Spleen (tissue), 11 donors: ENCODE data around the gene DYRK1A. TPM values are rescaled to one million over a fixed set of nuclear protein-coding genes. Genes with fewer than 3 reads are reported as not detected.
A peak's percentile ranks its signal among the peaks of the same experiment; 100 is the strongest.

Source experiments
- DNase-seq: peaks from one replicate; pipeline ENCODE4 v3.0.0-alpha.2; 2020
- H3K27ac ChIP-seq, 8 donors: fragments of 200-600 bp; sonication (generic) in 7 of 8; 1 replicate in 4 of 8; 2 replicates in 4 of 8; pipeline versions ENCODE4 v1.5.0 to v1.8.0; 2016 to 2021; ENCODE audit warnings: inconsistent platforms in 4 of 8, mild to moderate bottlenecking in 4 of 8, moderate library complexity in 1 of 8
- H3K27me3 ChIP-seq, 7 donors: fragments of 200-600 bp; sonication (generic) in 6 of 7; replicated peaks in 1 of 7; 1 replicate in 4 of 7; 2 replicates in 3 of 7; pipeline versions ENCODE4 v1.5.0 to v1.8.0; 2016 to 2021; ENCODE audit warnings: inconsistent platforms in 3 of 7, mild to moderate bottlenecking in 1 of 7
- H3K36me3 ChIP-seq, 6 donors: fragments of 200-600 bp; sonication (generic) in 5 of 6; 1 replicate in 4 of 6; 2 replicates in 2 of 6; pipeline versions ENCODE4 v1.5.0 to v1.8.0; 2016 to 2021; ENCODE audit warnings: inconsistent platforms in 2 of 6
- H3K4me1 ChIP-seq, 6 donors: fragments of 200-600 bp; sonication (generic) in 5 of 6; 1 replicate in 3 of 6; 2 replicates in 3 of 6; pipeline versions ENCODE4 v1.5.0 to v1.8.0; 2016 to 2021; ENCODE audit warnings: inconsistent platforms in 3 of 6
- H3K4me3 ChIP-seq, 8 donors: fragments of 200-600 bp; sonication (generic) in 7 of 8; 1 replicate in 4 of 8; 2 replicates in 4 of 8; pipeline versions ENCODE4 v1.5.0 to v1.8.0; 2016 to 2021; ENCODE audit warnings: inconsistent platforms in 4 of 8, mild to moderate bottlenecking in 4 of 8, moderate library complexity in 2 of 8
- H3K9me3 ChIP-seq, 8 donors: fragments of 200-600 bp; sonication (generic) in 7 of 8; 1 replicate in 4 of 8; 2 replicates in 4 of 8; pipeline versions ENCODE4 v1.5.0 to v1.8.0; 2016 to 2021; ENCODE audit warnings: inconsistent platforms in 4 of 8
- POLR2A ChIP-seq, 3 donors: fragments of 450-650 bp; IDR thresholded peaks; one replicate each; pipeline ENCODE4 v1.5.1; 2017; ENCODE audit warnings: antibody characterized with exemption in 3 of 3, mild to moderate bottlenecking in 1 of 3
- POLR2AphosphoS5 ChIP-seq, 3 donors: sonication (generic); formaldehyde crosslinking; IDR thresholded peaks; one replicate each; pipeline ENCODE4 v1.5.1; 2017; ENCODE audit warnings: antibody characterized with exemption in 3 of 3
- WGBS, 5 donors: extraction: QIAGEN DNeasy Blood & Tissue Kit in 3 of 5; methylation state at CpG; one replicate each; pipeline versions ENCODE4 v1.1.5 to v1.1.7; 2013 to 2018; 5-methylcytosine and 5-hydroxymethylcytosine counted together
- intact Hi-C: fragments of 100-400 bp; cut with DNase I; formaldehyde crosslinking; loops from one replicate; pipeline ENCODE4 v1.15.0; 2023; ENCODE audit warnings: low total_unique reads
- polyA plus RNA-seq, 3 donors: library from polyadenylated mRNA; stranded (reverse); fragments of 200-250 nt; gene quantifications; one replicate each; pipeline ENCODE4 v1.2.1, GENCODE V29; 2013
- total RNA-seq, 7 donors: library from RNA; depleted of rRNA in 3 of 7; stranded (reverse); fragments of >200 nt in 3 of 7; fragmentation: NEBNext Ultra II Directional in 4 of 7; extraction: Animal tissue kit (Norgen Biotek cat#: 25700) in 4 of 7; gene quantifications; one replicate each; pipeline versions ENCODE4 v1.1.0 to v1.2.1, GENCODE V29; 2016 to 2021
- TF ChIP-seq, protein P1 (sequence below), 11 experiments: fragments of 200-600 bp in 7 of 11; fragments of 450-650 bp in 4 of 11; sonication (generic) in 4 of 11; IDR thresholded peaks in 8 of 11; conservative IDR thresholded peaks in 3 of 11; 1 replicate in 7 of 11; 2 replicates in 4 of 11; pipeline versions ENCODE4 v1.4.0 to v1.8.0; 2016 to 2021; ENCODE audit warnings: antibody characterized with exemption in 11 of 11, inconsistent platforms in 4 of 11, mild to moderate bottlenecking in 1 of 11
- donor health status: healthy with polysubstance abuse.
- donor health status: DM: no; HTN: no; CAD: no; lungs with moderate emphysema.
- donor health status: DM: no; HTN: no; CAD: no.
- donor health status: Bipolar disorder and iron deficiency.
- donor health status: healthy.
- donor health status: DM: no; HTN: no; CAD: no.
- donor health status: DM: yes; HTN: yes; CAD: no.

DYRK1A gene
- total and polyA plus RNA-seq, 10 donors, result 21.9 to 115 (median 95.1) TPM

DNA sequence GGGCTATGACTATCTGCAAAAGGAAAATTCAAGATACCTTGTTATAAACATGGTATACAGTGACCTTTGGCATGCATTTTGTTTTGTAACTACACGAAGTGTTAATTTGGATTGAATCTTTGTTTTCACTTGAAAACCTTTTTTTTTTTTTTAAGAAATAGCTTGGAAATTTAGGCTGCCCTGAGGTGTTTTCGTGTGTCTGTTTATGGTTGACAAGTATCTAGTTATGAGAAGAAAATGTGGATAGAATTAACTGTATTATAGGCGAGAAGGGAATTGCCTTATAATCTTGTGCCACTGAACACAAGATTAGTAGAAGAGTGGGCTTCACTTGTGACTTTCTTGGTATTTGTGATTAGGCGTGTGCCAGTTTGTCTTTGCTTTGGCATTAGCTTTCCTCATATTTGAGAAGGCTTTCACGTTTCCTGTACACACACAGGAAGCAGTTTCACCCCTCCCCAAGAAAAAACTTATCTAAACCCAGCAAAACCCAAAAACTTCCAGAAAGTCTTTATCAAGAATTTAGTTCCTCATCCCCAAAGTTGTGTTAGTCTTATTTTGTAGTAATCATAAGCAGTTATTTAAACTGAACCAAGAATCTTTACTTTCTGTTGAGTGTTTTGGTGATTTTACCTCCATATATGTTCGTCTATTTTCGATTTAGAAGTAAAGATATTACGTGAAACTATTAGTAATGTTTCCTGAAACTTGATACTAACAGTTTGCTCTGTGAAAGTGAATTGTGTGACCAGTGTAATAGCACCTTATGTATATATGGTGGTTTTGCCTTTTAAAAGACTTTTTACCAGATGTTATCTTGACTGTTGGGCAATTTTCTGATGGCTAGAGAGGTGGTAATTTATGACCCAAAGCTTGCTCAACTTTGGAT lies 3.8 kb downstream of the DYRK1A start:
- H3K36me3 ChIP-seq, result no peaks in the 10 kb centered on the region
- peak overlapping the region in 6 of 8 donors; percentile 6 to 88 (median 10) for H3K4me3 ChIP-seq
- DNase-seq, result no peak
- H3K9me3 ChIP-seq, result no peaks in the 10 kb centered on the region
- H3K27ac ChIP-seq, result peak overlapping the region; percentile 32 to 100 (median 86)
- intact Hi-C loops, result loop anchor here (10.0 kb wide), 1 partner anchor 94 kb away; no protein-coding TSS in a partner anchor
- no peaks in the 10 kb centered on the region for H3K27me3 ChIP-seq
- TF ChIP-seq, protein P1, sequence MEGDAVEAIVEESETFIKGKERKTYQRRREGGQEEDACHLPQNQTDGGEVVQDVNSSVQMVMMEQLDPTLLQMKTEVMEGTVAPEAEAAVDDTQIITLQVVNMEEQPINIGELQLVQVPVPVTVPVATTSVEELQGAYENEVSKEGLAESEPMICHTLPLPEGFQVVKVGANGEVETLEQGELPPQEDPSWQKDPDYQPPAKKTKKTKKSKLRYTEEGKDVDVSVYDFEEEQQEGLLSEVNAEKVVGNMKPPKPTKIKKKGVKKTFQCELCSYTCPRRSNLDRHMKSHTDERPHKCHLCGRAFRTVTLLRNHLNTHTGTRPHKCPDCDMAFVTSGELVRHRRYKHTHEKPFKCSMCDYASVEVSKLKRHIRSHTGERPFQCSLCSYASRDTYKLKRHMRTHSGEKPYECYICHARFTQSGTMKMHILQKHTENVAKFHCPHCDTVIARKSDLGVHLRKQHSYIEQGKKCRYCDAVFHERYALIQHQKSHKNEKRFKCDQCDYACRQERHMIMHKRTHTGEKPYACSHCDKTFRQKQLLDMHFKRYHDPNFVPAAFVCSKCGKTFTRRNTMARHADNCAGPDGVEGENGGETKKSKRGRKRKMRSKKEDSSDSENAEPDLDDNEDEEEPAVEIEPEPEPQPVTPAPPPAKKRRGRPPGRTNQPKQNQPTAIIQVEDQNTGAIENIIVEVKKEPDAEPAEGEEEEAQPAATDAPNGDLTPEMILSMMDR (IDR thresholded peaks at IDR 0.05 in 8 of 11, conservative IDR thresholded peaks at IDR 0.05 in 3 of 11), result no peak
- TF ChIP-seq POLR2AphosphoS5 (IDR thresholded peaks at IDR 0.05) (no peak), POLR2A (IDR thresholded peaks at IDR 0.05) (no peak)
- peaks cover 51 to 77% (median 72%) of the 10 kb centered on the region in 6 donors for H3K4me1 ChIP-seq
- WGBS, 5 donors, result 6 to 9% (median 9%) methylated on average over 8 of the region's 8 CpGs

DNA sequence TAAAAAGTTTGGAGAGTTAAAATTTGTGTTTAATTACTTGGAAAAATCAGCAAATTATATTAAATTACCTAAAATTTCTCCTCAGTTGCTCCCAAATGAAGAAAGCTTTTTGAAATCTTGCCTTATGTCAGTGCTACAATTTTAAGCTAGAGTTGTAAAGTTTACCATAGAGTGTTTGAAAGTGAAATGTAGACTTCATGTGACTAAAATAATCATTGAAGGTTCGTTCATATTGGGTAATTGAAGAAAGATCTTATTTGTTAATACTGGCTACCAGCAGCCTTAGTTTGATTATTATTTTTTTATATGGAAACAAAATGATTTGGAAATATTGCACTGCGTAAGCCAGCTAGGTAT lies 4.4 kb downstream of the DYRK1A start:
- 54 to 62% (median 55%) methylated on average over 2 of the region's 2 CpGs for WGBS, 5 donors
- peaks cover 0 to 3% (median 0%) of the 10 kb centered on the region in 6 donors for H3K36me3 ChIP-seq
- H3K4me1 ChIP-seq, result peaks cover 57 to 79% (median 76%) of the 10 kb centered on the region in 6 donors
- H3K27ac ChIP-seq, result peak overlapping the region in 7 of 8 donors; percentile 56 to 100 (median 100)
- intact Hi-C loops, result loop anchor here (10.0 kb wide), 1 partner anchor 94 kb away; no protein-coding TSS in a partner anchor
- no peak for DNase-seq
- peak overlapping the region in 2 of 8 donors; percentile 85 to 88 for H3K4me3 ChIP-seq
- H3K27me3 ChIP-seq, result no peaks in the 10 kb centered on the region
- TF ChIP-seq POLR2A (IDR thresholded peaks at IDR 0.05) (no peak), POLR2AphosphoS5 (IDR thresholded peaks at IDR 0.05) (no peak)
- TF ChIP-seq, protein P1 (IDR thresholded peaks at IDR 0.05 in 8 of 11, conservative IDR thresholded peaks at IDR 0.05 in 3 of 11), result no peak
- no peaks in the 10 kb centered on the region for H3K9me3 ChIP-seq

DNA sequence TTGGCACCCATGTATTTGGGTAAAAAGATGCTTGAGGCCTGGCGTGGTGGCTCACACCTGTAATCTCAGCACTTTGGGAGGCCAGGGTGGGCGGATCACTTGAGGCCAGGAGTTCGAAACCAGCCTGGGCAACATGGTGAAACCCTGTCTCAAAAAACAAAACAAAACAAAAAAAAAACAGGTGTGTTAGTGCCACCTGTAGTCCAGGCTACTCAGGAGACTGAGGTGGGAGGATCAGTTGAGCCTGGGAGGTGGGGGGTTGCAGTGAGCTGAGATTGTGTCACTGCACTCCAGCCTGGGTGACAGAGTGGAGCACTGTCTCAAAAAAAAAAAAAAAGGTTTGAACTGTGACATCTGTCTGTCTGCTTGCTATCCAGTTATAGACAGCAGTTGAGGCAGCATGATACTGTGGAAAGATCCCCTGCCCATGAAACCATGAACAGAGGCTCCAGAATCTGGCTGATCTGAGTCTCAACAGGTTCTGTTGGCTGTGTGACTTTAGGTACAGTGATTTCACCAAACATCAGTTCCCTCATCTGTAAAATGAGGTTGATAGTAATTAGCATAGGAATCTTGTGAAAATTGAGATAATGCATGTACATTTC lies 5.7 kb downstream of the DYRK1A start:
- no peak overlapping the region for H3K4me3 ChIP-seq
- H3K4me1 ChIP-seq, result peaks cover 62 to 91% (median 87%) of the 10 kb centered on the region in 6 donors
- DNase-seq, result no peak
- peaks cover 0 to 4% (median 0%) of the 10 kb centered on the region in 6 donors for H3K36me3 ChIP-seq
- WGBS, 5 donors, result 92 to 96% (median 94%) methylated on average over 3 of the region's 3 CpGs
- H3K27ac ChIP-seq, result peak overlapping the region in 2 of 8 donors; percentile 1 to 5
- no peaks in the 10 kb centered on the region for H3K9me3 ChIP-seq
- TF ChIP-seq POLR2AphosphoS5 (IDR thresholded peaks at IDR 0.05), result no peak
- TF ChIP-seq, protein P1 (IDR thresholded peaks at IDR 0.05 in 8 of 11, conservative IDR thresholded peaks at IDR 0.05 in 3 of 11), result no peak
- TF ChIP-seq POLR2A (IDR thresholded peaks at IDR 0.05), result no peak
- no peaks in the 10 kb centered on the region for H3K27me3 ChIP-seq
- intact Hi-C loops, result loop anchor here (10.0 kb wide), 1 partner anchor 93 kb away; no protein-coding TSS in a partner anchor
